ENCODE measurements around the gene AGPAT2. TPM values are rescaled to one million over a fixed set of nuclear protein-coding genes. Genes with fewer than 3 reads are reported as not detected.

The AGPAT2 gene
- total RNA-seq, 1 donor from 2014 or later: 36.4 TPM

- Mint-ChIP-seq H3K4me3 (ENCODE audit: unreplicated experiment) (no peak overlapping the region), H3K27me3 (ENCODE audit: unreplicated experiment) (no peaks in the 10 kb centered on the region)
These were observed 27.6 kb upstream of the AGPAT2 start for GRCh38 chr9:136714893-136715274.

GRCh38 chr9:136714096-136714892 lies 27.0 kb upstream of the AGPAT2 start:
- no peak for DNase-seq (ENCODE audit: extremely low spot score, unreplicated experiment)
- H3K27me3 Mint-ChIP-seq (ENCODE audit: unreplicated experiment): no peaks in the 10 kb centered on the region
- no peaks in the 10 kb centered on the region for H3K36me3 Mint-ChIP-seq (ENCODE audit: unreplicated experiment)
- no peak overlapping the region for H3K27ac Mint-ChIP-seq (ENCODE audit: unreplicated experiment)
- no peak overlapping the region for H3K4me3 Mint-ChIP-seq (ENCODE audit: unreplicated experiment)
- H3K9me3 Mint-ChIP-seq (ENCODE audit: unreplicated experiment): no peaks in the 10 kb centered on the region
- peaks cover 24% of the 10 kb centered on the region for H3K4me1 Mint-ChIP-seq (ENCODE audit: unreplicated experiment)
- TF ChIP-seq CTCF (IDR thresholded peaks at IDR 0.05): no peak

More at GRCh38 chr9:136714893-136715274, 27.6 kb upstream of the AGPAT2 start:
- no peak overlapping the region for H3K27ac Mint-ChIP-seq (ENCODE audit: unreplicated experiment)
- H3K4me1 Mint-ChIP-seq (ENCODE audit: unreplicated experiment): peaks cover 24% of the 10 kb centered on the region
- DNase-seq (ENCODE audit: extremely low spot score, unreplicated experiment): no peak
- no peak for TF ChIP-seq CTCF (IDR thresholded peaks at IDR 0.05)
- H3K36me3 Mint-ChIP-seq (ENCODE audit: unreplicated experiment): no peaks in the 10 kb centered on the region
- H3K9me3 Mint-ChIP-seq (ENCODE audit: unreplicated experiment): no peaks in the 10 kb centered on the region

GRCh38 chr9:136713550-136713949 lies 26.3 kb upstream of the AGPAT2 start:
- peaks cover 24% of the 10 kb centered on the region for H3K4me1 Mint-ChIP-seq (ENCODE audit: unreplicated experiment)
- DNase-seq (ENCODE audit: extremely low spot score, unreplicated experiment): no peak
- H3K27ac Mint-ChIP-seq (ENCODE audit: unreplicated experiment): no peak overlapping the region
- no peaks in the 10 kb centered on the region for H3K27me3 Mint-ChIP-seq (ENCODE audit: unreplicated experiment)
- H3K9me3 Mint-ChIP-seq (ENCODE audit: unreplicated experiment): no peaks in the 10 kb centered on the region
- TF ChIP-seq CTCF (IDR thresholded peaks at IDR 0.05): no peak
- no peaks in the 10 kb centered on the region for H3K36me3 Mint-ChIP-seq (ENCODE audit: unreplicated experiment)
- peak overlapping the region; percentile 54 for H3K4me3 Mint-ChIP-seq (ENCODE audit: unreplicated experiment)

- no peak for DNase-seq (ENCODE audit: extremely low spot score, unreplicated experiment)
- H3K27me3 Mint-ChIP-seq (ENCODE audit: unreplicated experiment): no peaks in the 10 kb centered on the region
- no peaks in the 10 kb centered on the region for H3K36me3 Mint-ChIP-seq (ENCODE audit: unreplicated experiment)
- H3K27ac Mint-ChIP-seq (ENCODE audit: unreplicated experiment): no peak overlapping the region
- H3K4me1 Mint-ChIP-seq (ENCODE audit: unreplicated experiment): peaks cover 24% of the 10 kb centered on the region
- TF ChIP-seq CTCF (IDR thresholded peaks at IDR 0.05): no peak
- peak overlapping the region; percentile 54 for H3K4me3 Mint-ChIP-seq (ENCODE audit: unreplicated experiment)
- no peaks in the 10 kb centered on the region for H3K9me3 Mint-ChIP-seq (ENCODE audit: unreplicated experiment)
These were observed 25.7 kb upstream of the AGPAT2 start for GRCh38 chr9:136712690-136713544.

Measured in osteocyte (in vitro differentiated cells).